SU-DHL-6 (cell line): Measurements from ENCODE around the gene SOX1.

Source experiments
- CTCF ChIP-seq: fragments of 200-600 bp; sonication (generic); IDR thresholded peaks from one replicate; pipeline ENCODE4 v1.5.1; 2017; ENCODE audit warnings: antibody characterized with exemption, mild to moderate bottlenecking, low read length, moderate library complexity; ENCODE audit not compliant: insufficient read depth, poor library complexity, severe bottlenecking
- EZH2phosphoT487 ChIP-seq: fragments of 200-600 bp; sonication (generic), shearing (Covaris generic); conservative IDR thresholded peaks from 2 replicates; pipeline ENCODE4 v1.6.1; 2018; ENCODE audit warnings: mild to moderate bottlenecking, antibody characterized with exemption, low read length, moderate library complexity, mixed read lengths

GRCh38 chr13:112028481-112028880 is 38.5 kb upstream of the SOX1 start:
- TF ChIP-seq CTCF (no peak), EZH2phosphoT487 (no peak)
